Spleen (tissue), 11 donors: ENCODE measurements around the gene CA5B. TPM values are rescaled to one million over a fixed set of nuclear protein-coding genes. Genes with fewer than 3 reads are reported as not detected.
"Not testable (repeated sequence)": the region's sequence is repeated elsewhere in the genome, so short reads cannot be mapped to it uniquely, and the experiment has no call there.

Experiments
- DNase-seq: peaks from one replicate; pipeline ENCODE4 v3.0.0-alpha.2; 2020
- H3K27ac ChIP-seq, 8 donors: fragments of 200-600 bp; sonication (generic) in 7 of 8; 1 replicate in 4 of 8; 2 replicates in 4 of 8; pipeline versions ENCODE4 v1.5.0 to v1.8.0; 2016 to 2021; ENCODE audit warnings: inconsistent platforms in 4 of 8, mild to moderate bottlenecking in 4 of 8, moderate library complexity in 1 of 8
- H3K27me3 ChIP-seq, 7 donors: fragments of 200-600 bp; sonication (generic) in 6 of 7; replicated peaks in 1 of 7; 1 replicate in 4 of 7; 2 replicates in 3 of 7; pipeline versions ENCODE4 v1.5.0 to v1.8.0; 2016 to 2021; ENCODE audit warnings: inconsistent platforms in 3 of 7, mild to moderate bottlenecking in 1 of 7
- H3K36me3 ChIP-seq, 6 donors: fragments of 200-600 bp; sonication (generic) in 5 of 6; 1 replicate in 4 of 6; 2 replicates in 2 of 6; pipeline versions ENCODE4 v1.5.0 to v1.8.0; 2016 to 2021; ENCODE audit warnings: inconsistent platforms in 2 of 6
- H3K4me1 ChIP-seq, 6 donors: fragments of 200-600 bp; sonication (generic) in 5 of 6; 1 replicate in 3 of 6; 2 replicates in 3 of 6; pipeline versions ENCODE4 v1.5.0 to v1.8.0; 2016 to 2021; ENCODE audit warnings: inconsistent platforms in 3 of 6
- H3K4me3 ChIP-seq, 8 donors: fragments of 200-600 bp; sonication (generic) in 7 of 8; 1 replicate in 4 of 8; 2 replicates in 4 of 8; pipeline versions ENCODE4 v1.5.0 to v1.8.0; 2016 to 2021; ENCODE audit warnings: inconsistent platforms in 4 of 8, mild to moderate bottlenecking in 4 of 8, moderate library complexity in 2 of 8
- H3K9me3 ChIP-seq, 8 donors: fragments of 200-600 bp; sonication (generic) in 7 of 8; 1 replicate in 4 of 8; 2 replicates in 4 of 8; pipeline versions ENCODE4 v1.5.0 to v1.8.0; 2016 to 2021; ENCODE audit warnings: inconsistent platforms in 4 of 8
- CTCF ChIP-seq, 11 experiments: fragments of 200-600 bp in 7 of 11; fragments of 450-650 bp in 4 of 11; sonication (generic) in 4 of 11; IDR thresholded peaks in 8 of 11; conservative IDR thresholded peaks in 3 of 11; 1 replicate in 7 of 11; 2 replicates in 4 of 11; pipeline versions ENCODE4 v1.4.0 to v1.8.0; 2016 to 2021; ENCODE audit warnings: antibody characterized with exemption in 11 of 11, inconsistent platforms in 4 of 11, mild to moderate bottlenecking in 1 of 11
- POLR2A ChIP-seq, 3 donors: fragments of 450-650 bp; IDR thresholded peaks; one replicate each; pipeline ENCODE4 v1.5.1; 2017; ENCODE audit warnings: antibody characterized with exemption in 3 of 3, mild to moderate bottlenecking in 1 of 3
- POLR2AphosphoS5 ChIP-seq, 3 donors: sonication (generic); formaldehyde crosslinking; IDR thresholded peaks; one replicate each; pipeline ENCODE4 v1.5.1; 2017; ENCODE audit warnings: antibody characterized with exemption in 3 of 3
- WGBS, 5 donors: extraction: QIAGEN DNeasy Blood & Tissue Kit in 3 of 5; methylation state at CpG; one replicate each; pipeline versions ENCODE4 v1.1.5 to v1.1.7; 2013 to 2018; 5-methylcytosine and 5-hydroxymethylcytosine counted together
- intact Hi-C: fragments of 100-400 bp; cut with DNase I; formaldehyde crosslinking; loops from one replicate; pipeline ENCODE4 v1.15.0; 2023; ENCODE audit warnings: low total_unique reads
- polyA plus RNA-seq, 3 donors: library from polyadenylated mRNA; stranded (reverse); fragments of 200-250 nt; gene quantifications; one replicate each; pipeline ENCODE4 v1.2.1, GENCODE V29; 2013
- total RNA-seq, 7 donors: library from RNA; depleted of rRNA in 3 of 7; stranded (reverse); fragments of >200 nt in 3 of 7; fragmentation: NEBNext Ultra II Directional in 4 of 7; extraction: Animal tissue kit (Norgen Biotek cat#: 25700) in 4 of 7; gene quantifications; one replicate each; pipeline versions ENCODE4 v1.1.0 to v1.2.1, GENCODE V29; 2016 to 2021
- donor health status: healthy with polysubstance abuse.
- donor health status: DM: no; HTN: no; CAD: no; lungs with moderate emphysema.
- donor health status: DM: no; HTN: no; CAD: no.
- donor health status: Bipolar disorder and iron deficiency.
- donor health status: healthy.
- donor health status: DM: no; HTN: no; CAD: no.
- donor health status: DM: yes; HTN: yes; CAD: no.

CA5B gene
- total and polyA plus RNA-seq, 10 donors = 1.4 to 24.1 (median 15.5) TPM

GRCh38 chrX:15719324-15719968 lies 18.6 kb upstream of the CA5B start:
- Histone ChIP-seq H3K27ac (no peak overlapping the region), H3K4me1 (no peaks in the 10 kb centered on the region), H3K36me3 (peaks cover 0 to 4% (median 0%) of the 10 kb centered on the region in 6 donors), H3K9me3 (no peaks in the 10 kb centered on the region), H3K27me3 (no peaks in the 10 kb centered on the region), H3K4me3 (no peak overlapping the region)
- DNase-seq = no peak
- intact Hi-C loops = no loop called here
- TF ChIP-seq POLR2A (IDR thresholded peaks at IDR 0.05) (no peak), CTCF (IDR thresholded peaks at IDR 0.05 in 8 of 11, conservative IDR thresholded peaks at IDR 0.05 in 3 of 11) (no peak), POLR2AphosphoS5 (IDR thresholded peaks at IDR 0.05) (no peak)
- WGBS, 5 donors = 82 to 89% (median 86%) methylated on average over 4 of the region's 4 CpGs

- H3K36me3 ChIP-seq = no peaks in the 10 kb centered on the region
- no peaks in the 10 kb centered on the region for H3K27me3 ChIP-seq
- TF ChIP-seq CTCF (IDR thresholded peaks at IDR 0.05 in 8 of 11, conservative IDR thresholded peaks at IDR 0.05 in 3 of 11) (no peak), POLR2A (IDR thresholded peaks at IDR 0.05) (no peak), POLR2AphosphoS5 (IDR thresholded peaks at IDR 0.05) (no peak)
- 0 to 96% (median 39%) methylated on average over 1 of the region's 1 CpG for WGBS, 5 donors
- DNase-seq = no peak
- intact Hi-C loops = no loop called here
- H3K4me3 ChIP-seq = no peak overlapping the region
- H3K4me1 ChIP-seq = no peaks in the 10 kb centered on the region
- H3K27ac ChIP-seq = no peak overlapping the region
- H3K9me3 ChIP-seq = no peaks in the 10 kb centered on the region
Measured at GRCh38 chrX:15721911-15722310, 16.2 kb upstream of the CA5B start.

GRCh38 chrX:15723887-15724517 lies 14.1 kb upstream of the CA5B start:
- DNase-seq = no peak
- Histone ChIP-seq H3K4me1 (no peaks in the 10 kb centered on the region), H3K27me3 (no peaks in the 10 kb centered on the region), H3K9me3 (peaks cover 0 to 4% (median 0%) of the 10 kb centered on the region in 8 donors), H3K4me3 (no peak overlapping the region), H3K27ac (no peak overlapping the region), H3K36me3 (no peaks in the 10 kb centered on the region)
- intact Hi-C loops = no loop called here
- 84 to 96% (median 92%) methylated on average over 3 of the region's 3 CpGs for WGBS, 5 donors
- TF ChIP-seq CTCF (IDR thresholded peaks at IDR 0.05 in 8 of 11, conservative IDR thresholded peaks at IDR 0.05 in 3 of 11) (no peak), POLR2A (IDR thresholded peaks at IDR 0.05) (no peak)

GRCh38 chrX:15724911-15725310 lies 13.2 kb upstream of the CA5B start:
- DNase-seq = no peak
- intact Hi-C loops = no loop called here
- Histone ChIP-seq H3K9me3 (peaks cover 0 to 6% (median 0%) of the 10 kb centered on the region in 8 donors), H3K4me1 (no peaks in the 10 kb centered on the region), H3K36me3 (no peaks in the 10 kb centered on the region), H3K27me3 (no peaks in the 10 kb centered on the region), H3K27ac (no peak overlapping the region), H3K4me3 (no peak overlapping the region)
- TF ChIP-seq POLR2A (IDR thresholded peaks at IDR 0.05) = no peak
- no peak for TF ChIP-seq POLR2AphosphoS5 (IDR thresholded peaks at IDR 0.05)
- TF ChIP-seq CTCF (IDR thresholded peaks at IDR 0.05 in 8 of 11, conservative IDR thresholded peaks at IDR 0.05 in 3 of 11) = no peak
- WGBS, 5 donors = 89 to 100% (median 96%) methylated on average over 2 of the region's 2 CpGs

- Histone ChIP-seq H3K36me3 (peaks cover 0 to 11% (median 0%) of the 10 kb centered on the region in 6 donors), H3K9me3 (peaks cover 0 to 13% (median 0%) of the 10 kb centered on the region in 8 donors)
- DNase-seq, H3K4me3 ChIP-seq, H3K27ac ChIP-seq, H3K4me1 ChIP-seq, intact Hi-C loops, H3K27me3 ChIP-seq: not testable (repeated sequence)
- 95 to 99% (median 96%) methylated on average over 4 of the region's 4 CpGs for WGBS, 5 donors
Measured at GRCh38 chrX:15731368-15731767, 6.7 kb upstream of the CA5B start.
